OCI-M1 (cell line): ENCODE measurements around the gene EPHB2.
"Not testable (repeated sequence)": the region's sequence is repeated elsewhere in the genome, so short reads cannot be mapped to it uniquely, and the experiment has no call there.

Experiments
- DNase-seq: peaks from one replicate; lab custom pipeline; 2025; lab: John Stamatoyannopoulos, UW

EPHB2 gene

DNA sequence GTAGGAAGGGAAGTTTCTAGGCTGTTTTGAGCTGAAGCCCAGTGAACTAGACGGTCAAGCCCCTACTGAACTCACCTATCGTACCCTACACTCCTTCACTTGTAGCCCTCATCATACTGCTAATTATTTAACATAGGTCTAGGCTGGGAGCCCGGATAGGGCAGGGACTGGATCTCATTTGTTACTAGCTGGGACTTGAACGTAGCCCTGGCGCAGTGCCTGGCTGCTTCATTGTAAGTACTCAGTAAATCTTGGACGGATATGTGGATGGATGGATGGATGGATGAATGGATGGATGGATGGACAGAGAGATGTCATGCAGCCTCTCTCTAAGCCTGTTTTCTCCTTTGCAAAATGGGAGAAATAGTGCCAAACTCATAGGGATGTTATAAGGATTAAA, 129.2 kb downstream of the EPHB2 start:
- DNase-seq: no peak

DNA sequence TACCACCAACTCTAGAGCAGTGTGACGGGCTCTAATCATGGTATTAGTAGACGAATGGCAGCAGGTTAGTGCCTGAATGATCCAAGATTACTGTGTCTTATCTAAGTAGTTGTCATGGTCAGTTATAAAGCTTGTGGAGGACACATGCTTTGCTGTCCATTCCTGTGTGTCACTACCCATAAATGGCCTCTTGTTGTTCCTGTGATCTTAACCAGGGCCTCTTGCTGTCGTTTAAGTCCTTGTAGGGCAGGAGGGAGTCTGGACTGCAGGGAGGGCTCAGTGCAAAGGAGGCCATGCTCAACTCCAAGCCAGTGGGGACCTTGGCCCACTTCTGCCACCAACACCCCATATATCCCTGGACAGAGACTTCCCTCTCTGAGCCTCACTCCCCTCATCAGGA, 130.5 kb downstream of the EPHB2 start:
- DNase-seq: no peak

DNA sequence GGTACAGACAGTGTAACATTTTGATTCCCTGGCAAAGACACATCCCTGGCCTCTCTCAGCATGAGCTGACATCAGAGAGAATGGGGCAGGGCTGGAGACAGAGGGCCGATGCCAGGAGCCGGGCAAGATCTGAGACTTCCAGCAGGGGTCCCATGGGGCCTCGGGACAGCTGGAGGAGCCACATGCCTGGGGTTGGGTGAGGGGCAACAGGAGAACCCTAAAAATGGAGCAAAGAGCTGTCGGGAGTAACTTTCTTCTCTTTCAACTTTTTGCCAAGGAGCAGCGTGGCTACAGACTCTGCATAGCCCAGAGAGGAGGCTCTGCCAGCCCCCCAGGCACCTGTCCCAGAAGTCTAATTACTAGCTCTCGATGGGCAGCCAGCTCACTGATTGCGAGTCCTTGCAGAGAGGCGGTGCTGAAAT, 131.2 kb downstream of the EPHB2 start:
- DNase-seq: no peak

DNA sequence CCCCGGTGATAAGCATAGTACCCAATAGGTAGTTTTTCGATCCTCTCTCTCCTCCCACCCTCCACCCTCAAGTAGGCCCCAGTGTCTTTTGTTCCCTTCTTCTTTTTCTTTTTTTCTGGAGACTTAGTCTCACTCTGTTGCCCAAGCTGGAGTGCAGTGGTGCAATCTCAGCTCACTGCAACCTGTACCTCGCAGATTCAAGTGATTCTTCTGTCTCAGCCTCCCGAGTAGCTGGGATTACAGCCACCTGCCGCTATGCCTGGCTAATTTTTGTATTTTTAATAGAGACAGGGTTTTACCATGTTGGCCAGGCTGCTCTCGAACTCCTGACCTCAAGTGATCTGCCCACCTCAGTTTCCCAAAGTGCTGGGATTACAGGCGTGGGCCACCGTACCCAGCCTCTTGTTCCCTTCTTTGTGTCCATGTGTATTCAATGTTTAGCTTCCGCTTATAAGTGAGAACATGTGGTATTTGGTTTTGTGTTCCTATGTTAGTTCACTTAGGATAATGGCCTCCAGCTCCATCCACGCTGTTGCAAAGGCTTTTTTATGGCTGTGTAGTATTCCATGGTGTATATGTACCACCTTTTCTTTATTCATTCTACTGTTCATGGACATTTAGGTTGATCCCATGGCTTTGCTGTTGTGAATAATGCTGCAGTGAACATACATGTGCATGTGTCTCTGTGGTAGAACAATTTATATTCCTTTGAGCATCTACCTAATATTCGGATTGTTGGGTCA, 133.0 kb downstream of the EPHB2 start:
- not testable (repeated sequence) for DNase-seq

DNA sequence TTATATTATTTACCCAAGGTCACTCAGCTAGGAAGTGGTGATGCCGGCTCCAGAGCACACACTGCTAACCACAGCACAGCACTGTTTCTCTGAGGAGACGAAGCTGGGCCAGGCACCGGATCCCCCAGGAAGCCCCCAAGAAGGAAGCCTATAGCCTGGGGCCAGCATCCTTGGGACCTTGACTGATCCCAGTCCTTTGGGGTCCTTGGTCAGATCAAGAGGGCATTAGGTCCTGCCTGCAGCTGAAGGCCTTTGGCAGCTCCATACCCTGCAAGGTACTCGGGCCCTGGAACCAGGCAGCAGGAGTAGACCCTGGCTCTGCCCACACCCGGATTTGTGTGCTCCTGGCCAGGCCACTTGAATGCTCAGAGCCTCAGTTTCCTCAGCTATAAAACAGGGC, 134.0 kb downstream of the EPHB2 start:
- no peak for DNase-seq

DNA sequence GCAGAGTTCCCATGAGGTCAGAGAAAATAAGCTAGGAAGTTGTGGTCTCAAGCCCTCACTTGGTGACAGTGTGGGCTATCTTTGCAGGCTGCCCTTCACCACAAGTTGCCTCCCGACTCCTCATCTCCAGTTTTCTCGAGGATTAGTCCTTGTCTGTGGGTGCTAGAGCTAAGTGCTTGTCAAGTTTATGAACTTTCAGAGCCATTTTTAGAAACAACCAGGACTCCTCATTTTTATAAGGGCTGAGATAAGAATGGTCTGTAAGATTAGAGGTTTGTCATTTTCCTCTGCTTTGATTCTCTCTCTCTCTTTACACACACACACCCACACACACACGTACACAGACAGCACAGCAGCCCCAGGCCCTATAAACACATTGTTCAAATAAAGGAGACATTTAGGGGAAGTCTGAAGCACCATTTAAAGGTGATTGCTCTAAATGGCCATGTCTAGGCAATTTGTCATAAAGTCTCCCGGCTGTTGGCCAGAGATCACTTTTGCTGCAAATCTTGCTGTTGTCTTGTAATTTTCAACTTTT, 134.8 kb downstream of the EPHB2 start:
- no peak for DNase-seq

DNA sequence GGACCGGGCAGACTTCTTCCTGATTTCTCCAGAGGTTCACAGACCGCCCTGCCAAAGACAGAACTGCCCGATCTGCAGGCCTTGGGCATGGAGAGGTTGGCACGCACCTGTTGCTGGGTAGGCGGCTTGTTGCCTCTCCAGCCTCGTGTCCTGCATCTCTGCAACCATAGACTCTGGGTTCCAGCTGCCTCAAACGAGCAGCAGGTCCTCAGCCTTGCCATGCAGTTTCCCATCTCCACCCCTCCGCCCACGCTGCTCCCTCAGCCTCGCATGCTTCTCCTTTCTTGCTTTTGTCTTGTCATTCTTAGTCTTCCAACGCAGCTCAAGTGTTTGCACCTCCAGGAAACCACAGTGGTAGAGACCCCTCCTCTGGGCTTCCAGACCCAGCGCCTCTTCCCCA, 135.8 kb downstream of the EPHB2 start:
- peak; percentile 6 for DNase-seq

DNA sequence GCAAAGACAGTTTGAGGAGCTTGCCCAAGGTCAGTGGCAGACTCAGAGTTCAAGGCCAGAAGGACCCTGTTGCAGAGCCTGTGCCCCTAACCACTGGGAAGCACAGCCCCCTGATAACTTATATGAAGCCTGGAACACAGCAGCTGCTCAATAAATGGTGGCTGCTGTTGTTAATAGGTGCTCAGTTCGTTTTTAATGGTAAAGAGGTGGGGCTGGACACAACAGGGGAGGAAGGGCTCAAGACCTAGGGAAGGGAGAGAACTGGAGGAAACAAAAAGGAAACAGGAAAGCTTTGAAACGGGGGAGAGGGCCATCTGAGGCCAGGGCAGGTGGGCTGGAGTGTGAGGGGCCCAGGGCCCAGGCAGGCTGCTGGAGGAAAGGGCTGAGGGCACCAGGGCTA, 136.6 kb downstream of the EPHB2 start:
- DNase-seq: no peak

DNA sequence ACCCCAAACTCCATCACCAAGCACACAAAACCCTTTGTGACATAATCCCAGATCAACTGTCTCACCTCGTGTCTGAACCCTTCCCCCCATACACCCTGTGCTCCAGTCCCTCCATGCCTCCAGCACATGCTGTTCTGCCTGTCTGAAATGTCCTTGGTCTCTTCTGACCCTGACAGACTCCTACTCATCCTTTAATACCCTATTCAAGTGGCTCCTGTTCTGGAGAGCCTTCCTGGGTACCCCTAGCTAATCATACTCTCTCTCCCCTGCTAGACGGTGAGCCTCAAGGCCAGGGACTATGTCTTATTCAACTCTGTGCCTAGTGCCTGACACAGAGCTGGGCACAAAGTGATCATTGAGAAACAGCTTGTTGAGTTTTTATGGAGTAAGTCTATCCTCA, 137.1 kb downstream of the EPHB2 start:
- DNase-seq: no peak

DNA sequence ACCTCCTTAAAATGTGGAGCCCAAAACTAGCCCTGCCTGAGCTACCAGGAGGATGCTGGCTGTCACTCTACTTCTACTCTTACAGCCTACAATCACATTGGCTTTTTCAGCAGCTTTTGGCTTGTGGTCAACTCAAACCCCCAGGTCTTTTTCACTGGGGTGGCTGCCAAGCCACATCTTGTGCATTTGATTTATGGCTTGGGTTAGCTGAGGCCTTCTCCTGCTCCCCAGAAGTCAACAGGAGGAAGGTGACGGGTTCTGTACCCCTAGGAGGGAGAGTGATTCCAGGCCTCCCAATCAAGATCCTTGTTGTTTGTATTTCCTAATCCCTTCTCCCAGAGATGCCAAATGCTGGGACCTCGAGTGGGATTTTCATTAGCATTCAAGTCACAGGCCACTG, 137.8 kb downstream of the EPHB2 start:
- DNase-seq: no peak

DNA sequence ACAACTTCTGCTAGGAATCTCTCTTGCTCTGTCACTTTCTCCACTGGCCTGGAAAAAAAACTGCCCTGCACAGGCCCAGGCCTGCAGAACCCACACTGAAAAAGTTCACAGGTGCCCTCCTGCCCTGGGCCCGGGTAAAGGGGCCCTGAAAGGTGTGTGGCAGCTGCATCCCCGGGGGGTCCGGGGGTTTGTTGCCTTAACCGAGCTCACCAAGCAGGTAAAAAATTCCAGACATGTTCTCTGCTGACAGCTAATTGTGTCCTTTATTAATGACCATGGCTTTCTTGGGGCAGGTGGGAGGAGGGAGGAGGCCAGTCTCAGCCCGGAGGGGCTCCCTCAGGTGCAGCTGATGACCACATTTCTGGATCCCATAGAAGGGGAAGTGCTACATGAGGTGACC, 139.1 kb downstream of the EPHB2 start:
- no peak for DNase-seq

DNA sequence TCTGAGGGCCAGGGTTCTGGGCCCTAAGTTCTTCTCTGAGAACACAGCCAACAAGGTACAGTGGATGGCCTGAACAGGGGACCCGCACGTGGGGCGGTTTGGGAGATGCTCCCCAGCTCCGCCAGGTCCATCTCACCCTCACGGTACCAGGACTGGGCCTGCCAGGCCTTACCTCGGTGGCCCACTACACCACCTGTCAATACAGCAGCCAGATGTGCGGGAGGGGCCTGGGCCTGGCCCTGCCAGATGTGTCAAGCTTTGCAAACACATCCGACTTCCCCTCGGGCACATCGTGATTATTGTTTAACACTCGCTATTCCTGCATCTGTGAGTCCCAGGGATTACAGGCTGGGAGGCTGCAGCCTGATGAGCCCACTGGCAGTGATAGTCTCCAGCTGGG, 139.6 kb downstream of the EPHB2 start:
- DNase-seq: no peak

DNA sequence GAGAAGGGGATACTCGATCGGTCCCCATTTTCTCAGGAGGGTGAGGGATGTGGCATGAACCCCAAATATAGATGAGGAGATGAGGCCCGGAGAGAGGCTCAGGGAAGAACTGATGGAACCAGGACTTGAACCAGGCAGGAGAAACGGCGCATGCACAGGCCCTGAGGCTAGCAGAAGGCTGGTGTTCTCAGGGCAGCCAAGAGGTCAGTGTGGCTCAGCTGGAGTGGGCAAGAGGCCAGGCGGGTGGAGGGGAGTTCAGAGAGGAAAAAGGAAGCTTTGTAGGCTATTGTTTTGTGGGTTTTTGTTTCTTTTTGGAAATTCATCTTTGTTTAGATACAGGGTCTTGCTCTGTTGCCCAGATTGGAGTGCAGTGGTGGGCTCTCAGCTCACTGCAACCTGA, 140.0 kb downstream of the EPHB2 start:
- DNase-seq: no peak

DNA sequence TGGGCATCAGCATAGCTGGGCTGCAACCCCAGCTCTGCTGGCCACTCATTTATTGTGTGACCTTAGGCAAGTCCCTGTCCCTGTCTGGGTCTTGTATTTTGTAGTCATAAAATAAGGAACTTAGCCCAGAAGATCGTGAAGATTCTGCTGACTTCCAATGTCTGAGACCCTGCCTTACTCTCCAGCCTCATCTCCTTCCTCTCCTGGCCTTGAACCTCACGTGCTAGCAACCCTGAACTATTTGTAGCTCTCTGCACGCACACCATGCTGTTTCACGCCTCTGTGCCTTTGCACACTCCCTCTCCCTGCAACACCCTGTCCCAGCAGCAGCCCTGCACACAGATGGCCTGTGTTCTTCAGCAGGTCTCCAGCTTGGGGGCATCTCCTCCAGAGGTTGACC, 140.9 kb downstream of the EPHB2 start:
- peak; percentile 7 for DNase-seq

DNA sequence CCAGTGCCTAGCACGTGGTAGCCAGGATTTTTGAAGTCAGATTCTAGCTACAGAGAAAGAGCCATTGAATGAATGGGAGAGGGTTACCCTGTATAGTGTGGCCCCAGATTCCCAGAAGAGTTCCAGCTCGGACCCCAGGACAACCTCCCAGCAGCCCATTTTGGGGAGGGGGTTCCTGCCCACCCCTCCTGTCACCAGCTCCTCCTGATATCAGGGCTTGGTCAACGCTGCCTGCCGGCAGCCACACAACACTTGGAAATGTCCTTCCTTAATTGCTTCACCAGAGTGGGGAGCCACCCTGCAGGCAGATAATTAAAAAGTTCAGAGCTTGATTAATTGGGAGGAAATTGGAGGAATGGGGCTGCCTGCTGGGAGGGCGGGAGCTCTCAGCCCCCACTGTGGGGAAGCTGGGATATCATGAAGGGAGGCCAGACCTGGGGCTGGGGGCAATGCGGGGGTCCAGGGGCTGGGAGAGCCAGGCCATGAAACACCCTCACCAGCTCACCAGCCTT, 141.6 kb downstream of the EPHB2 start:
- no peak for DNase-seq

DNA sequence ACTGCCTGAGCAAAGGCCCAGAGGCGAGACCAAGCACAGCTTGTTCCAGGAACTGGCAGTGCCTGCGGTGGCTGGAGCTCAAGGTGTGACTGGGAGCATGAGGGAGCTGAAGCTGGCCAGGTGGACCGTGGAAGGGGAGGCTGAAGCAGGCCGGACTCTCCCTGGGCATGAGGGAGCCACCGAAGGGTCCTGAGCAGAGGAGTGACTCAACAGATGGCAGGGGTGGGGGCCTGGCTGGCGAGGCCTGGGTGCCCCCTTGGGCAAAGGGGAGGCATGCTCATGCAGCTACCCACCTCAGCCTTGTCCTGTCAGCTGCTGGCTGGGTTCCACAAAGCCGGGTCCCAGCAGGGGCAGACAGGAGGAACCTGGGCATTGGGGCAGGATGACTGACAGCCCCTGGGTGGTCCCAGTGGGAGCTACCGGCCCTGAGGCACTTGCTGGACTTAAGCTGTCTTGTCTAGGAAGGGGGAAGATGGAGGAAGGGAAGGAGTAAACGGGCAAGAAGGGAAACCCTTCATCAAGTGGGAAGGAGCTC, 143.1 kb downstream of the EPHB2 start:
- DNase-seq: no peak

DNA sequence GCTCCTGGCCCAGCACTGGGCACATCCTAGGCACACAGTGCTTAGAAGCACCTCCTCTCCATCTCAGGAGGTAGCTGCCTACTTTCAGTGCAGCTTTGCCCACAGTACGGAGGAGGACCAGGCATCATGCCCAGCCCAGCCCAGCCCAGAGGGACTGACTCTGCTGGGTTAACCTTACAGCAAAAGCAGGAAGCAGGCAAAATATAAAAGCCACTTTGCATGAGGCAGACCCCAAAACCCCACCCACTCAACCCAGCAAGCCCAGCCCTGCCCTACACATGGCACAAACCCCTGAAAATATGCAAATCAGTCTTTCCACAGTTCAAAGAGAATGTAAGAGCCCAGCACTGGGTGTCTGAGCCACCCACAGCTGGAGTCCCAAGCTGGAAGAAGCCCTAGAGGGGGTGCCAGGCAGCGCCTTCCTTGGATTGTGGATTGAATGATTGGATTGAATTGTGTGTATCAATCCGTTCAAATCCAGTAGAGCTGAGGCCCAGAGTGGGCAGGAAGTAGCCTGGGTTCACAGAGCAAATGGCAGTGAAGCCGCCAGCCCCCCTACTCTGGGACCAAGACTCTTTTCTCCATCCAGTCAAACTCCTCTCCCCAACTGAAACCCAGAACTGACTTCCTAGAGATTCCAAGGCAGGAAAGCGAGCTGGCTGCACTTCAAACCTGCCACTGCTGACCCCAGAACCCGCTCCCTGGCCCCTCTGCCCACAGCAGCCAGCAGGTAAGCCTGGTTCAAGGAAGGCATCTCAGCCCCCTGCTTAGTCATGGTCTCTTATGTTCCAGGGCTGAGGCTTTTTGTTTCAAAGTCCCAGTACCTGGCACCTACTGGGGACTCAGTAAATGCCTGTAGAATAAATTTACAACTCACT, 144.3 kb downstream of the EPHB2 start:
- no peak for DNase-seq

DNA sequence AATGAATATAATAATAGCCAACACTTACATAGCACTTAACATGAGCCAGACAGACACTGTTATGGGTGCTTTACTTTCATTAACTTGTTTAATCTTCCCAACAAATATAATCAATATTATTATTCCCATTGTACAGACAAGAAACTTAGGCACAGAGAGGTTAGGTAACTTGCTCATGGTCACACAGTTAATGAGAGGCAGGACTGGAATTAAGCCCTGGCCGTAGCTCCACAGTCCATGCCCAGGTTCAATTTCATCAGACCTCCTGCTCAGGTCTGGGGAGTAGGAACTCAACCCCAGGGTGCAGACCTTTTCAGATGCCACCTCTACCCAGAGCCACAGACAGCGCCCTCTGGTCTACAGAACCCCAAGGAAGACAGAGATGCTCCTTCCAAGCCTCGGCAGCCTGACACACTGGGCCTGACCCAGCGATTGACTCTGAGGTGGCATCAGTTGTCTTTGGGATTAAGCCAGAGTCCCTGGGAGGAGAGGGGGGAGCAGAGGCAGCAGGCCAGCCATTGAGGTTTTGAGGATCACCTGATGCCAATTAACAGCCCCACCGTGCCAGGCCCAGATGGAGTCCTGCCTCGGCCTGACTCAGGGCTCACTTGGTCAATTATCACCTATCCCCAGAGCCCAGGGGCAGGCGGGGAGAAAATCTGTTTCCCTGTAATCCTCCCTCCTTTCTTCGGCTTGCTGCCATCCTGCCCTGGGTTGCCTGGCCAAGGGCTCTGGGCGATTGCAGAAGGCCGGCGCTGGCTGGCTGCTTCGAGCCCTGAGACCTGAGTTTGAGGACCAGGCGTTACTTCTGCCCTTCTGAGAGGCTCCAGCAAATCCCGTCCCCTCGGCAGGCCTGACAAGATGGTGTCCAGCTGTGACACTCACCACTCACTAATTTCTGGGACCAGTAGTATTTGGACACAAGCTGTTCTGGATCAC, 145.3 kb downstream of the EPHB2 start:
- no peak for DNase-seq

DNA sequence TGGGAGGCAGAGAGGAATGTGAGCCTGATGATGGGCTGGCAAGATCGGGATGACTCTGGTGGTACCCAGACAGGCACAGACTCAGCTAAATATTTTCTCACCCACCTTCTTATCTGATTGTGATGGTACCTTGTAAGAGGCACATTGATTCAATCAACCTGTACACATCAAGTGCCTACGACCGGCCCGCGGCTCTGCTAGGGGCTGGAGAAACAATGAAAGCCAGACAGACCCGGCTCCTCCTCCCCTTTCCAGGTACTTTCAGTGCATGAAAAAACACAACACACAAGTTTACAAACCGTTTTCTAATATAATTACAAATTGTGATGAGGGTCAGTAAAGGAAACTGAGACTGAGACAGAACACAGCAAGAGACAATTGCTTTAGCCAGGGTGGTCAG, 147.0 kb downstream of the EPHB2 start:
- DNase-seq: no peak

DNA sequence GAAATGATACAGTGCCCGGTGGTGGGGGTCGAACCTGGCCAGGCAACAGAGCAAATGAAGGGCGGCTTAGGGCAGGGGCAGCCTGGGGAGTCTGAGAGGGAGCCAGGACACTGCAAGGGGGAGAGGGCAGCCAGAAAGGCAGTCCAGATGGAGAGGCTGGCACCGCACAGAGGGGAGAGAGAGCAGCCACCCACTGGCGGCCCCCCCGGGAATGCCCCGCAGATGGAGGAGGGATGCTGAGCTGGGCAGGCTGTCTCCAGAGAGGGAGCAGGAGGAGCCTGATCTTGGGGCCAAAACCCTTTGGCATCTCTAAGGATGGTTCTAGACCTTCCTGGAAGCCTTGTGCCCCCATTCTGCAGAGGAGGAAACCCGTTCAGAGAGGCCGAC, 149.8 kb downstream of the EPHB2 start:
- DNase-seq: no peak

DNA sequence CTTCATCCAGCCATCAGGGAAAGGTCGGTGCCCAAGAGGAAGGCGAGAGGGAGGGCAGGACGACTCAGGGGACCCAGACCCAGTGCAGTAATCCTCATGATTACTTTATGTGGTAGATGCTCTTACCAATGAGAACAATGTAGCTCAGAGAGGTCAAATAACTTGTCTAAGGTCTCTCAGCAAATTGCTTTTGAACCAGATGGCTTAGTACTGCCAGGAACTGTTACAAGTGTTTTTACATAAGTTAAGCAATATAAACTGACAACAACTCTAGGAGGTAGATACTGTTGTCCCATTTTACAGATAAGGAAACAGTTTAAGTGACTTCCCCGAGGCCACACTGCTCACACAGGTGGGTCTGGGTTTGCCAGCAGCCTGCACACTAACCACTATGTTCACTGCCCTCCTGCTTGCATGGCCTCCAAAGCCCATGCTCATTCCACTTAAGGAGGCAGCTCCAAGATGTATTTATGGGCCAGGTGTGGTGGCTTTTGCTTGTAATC, 150.3 kb downstream of the EPHB2 start:
- DNase-seq: no peak
